Sigmoid colon (tissue), 7 donors: Measurements from ENCODE around the gene ZBTB3. TPM values are rescaled to one million over a fixed set of nuclear protein-coding genes. Genes with fewer than 3 reads are reported as not detected.
A peak's percentile ranks its signal among the peaks of the same experiment; 100 is the strongest.

Source experiments
- DNase-seq: peaks from one replicate; pipeline ENCODE4 v3.0.0-alpha.2; 2019
- H3K27ac ChIP-seq, 4 donors: fragments of 200-600 bp; sonication (generic); one replicate each; pipeline ENCODE4 v1.5.1; 2016 to 2019; ENCODE audit warnings: mild to moderate bottlenecking in 1 of 4
- H3K27me3 ChIP-seq, 3 donors: fragments of 200-600 bp; sonication (generic); one replicate each; pipeline ENCODE4 v1.5.1; 2019; ENCODE audit warnings: mild to moderate bottlenecking in 1 of 3
- H3K36me3 ChIP-seq, 4 donors: fragments of 200-600 bp; sonication (generic); one replicate each; pipeline ENCODE4 v1.5.1; 2016 to 2019
- H3K4me1 ChIP-seq, 4 donors: fragments of 200-600 bp; sonication (generic); one replicate each; pipeline ENCODE4 v1.5.1; 2017 to 2019
- H3K4me3 ChIP-seq, 4 donors: fragments of 200-600 bp; sonication (generic); one replicate each; pipeline ENCODE4 v1.5.1; 2017 to 2019; ENCODE audit warnings: mild to moderate bottlenecking in 2 of 4, moderate library complexity in 1 of 4
- H3K9me3 ChIP-seq, 4 donors: fragments of 200-600 bp in 3 of 4; sonication (generic) in 3 of 4; one replicate each; pipeline versions ENCODE4 v1.5.1 to v1.6.1; 2013 to 2019
- EP300 ChIP-seq, 4 donors: sonication (generic); formaldehyde crosslinking; IDR thresholded peaks; one replicate each; pipeline ENCODE4 v1.6.1; 2017; ENCODE audit warnings: antibody characterized with exemption in 4 of 4
- POLR2A ChIP-seq, 2 donors: fragments of 450-650 bp; IDR thresholded peaks; one replicate each; pipeline ENCODE4 v1.6.1; 2016; ENCODE audit warnings: antibody characterized with exemption in 2 of 2, mild to moderate bottlenecking in 2 of 2, moderate library complexity in 2 of 2
- POLR2AphosphoS5 ChIP-seq, 4 donors: sonication (generic); formaldehyde crosslinking; IDR thresholded peaks; one replicate each; pipeline ENCODE4 v1.6.1; 2017; ENCODE audit warnings: antibody characterized with exemption in 4 of 4
- WGBS, 2 donors: extraction: QIAGEN DNeasy Blood & Tissue Kit; methylation state at CpG; one replicate each; pipeline ENCODE4 v1.1.7; 2013; 5-methylcytosine and 5-hydroxymethylcytosine counted together
- intact Hi-C: fragments of 100-400 bp; cut with DNase I; formaldehyde crosslinking; loops from one replicate; pipeline ENCODE4 v1.15.1; 2023
- polyA plus RNA-seq, 3 donors: library from polyadenylated mRNA; stranded (reverse); fragments of 200-250 nt; gene quantifications; one replicate each; pipeline ENCODE4 v1.2.3, GENCODE V29; 2013
- total RNA-seq, 4 donors: library from RNA; depleted of rRNA; stranded (reverse); fragments of >200 nt; gene quantifications; one replicate each; pipeline ENCODE4 v1.1.0, GENCODE V29; 2016
- TF ChIP-seq, protein P1 (sequence below), 4 experiments: fragments of 450-650 bp in 3 of 4; fragments of 200-600 bp in 1 of 4; IDR thresholded peaks; one replicate each; pipeline ENCODE4 v1.5.1; 2016 to 2019; ENCODE audit warnings: antibody characterized with exemption in 4 of 4, mild to moderate bottlenecking in 3 of 4, moderate library complexity in 2 of 4
- donor health status: healthy with polysubstance abuse.
- donor health status: Bipolar disorder and iron deficiency.
- donor health status: healthy.

The ZBTB3 gene
- total and polyA plus RNA-seq, 7 donors = 1.2 to 12.1 (median 6.6) TPM

- Histone ChIP-seq H3K9me3 (no peaks in the 10 kb centered on the region), H3K4me1 (peaks cover 0 to 29% (median 24%) of the 10 kb centered on the region in 4 donors), H3K4me3 (no peak overlapping the region), H3K27ac (no peak overlapping the region), H3K36me3 (peaks cover 52 to 87% (median 64%) of the 10 kb centered on the region in 4 donors), H3K27me3 (no peaks in the 10 kb centered on the region)
- TF ChIP-seq POLR2AphosphoS5 (IDR thresholded peaks at IDR 0.05) = no peak
- TF ChIP-seq, protein P1, sequence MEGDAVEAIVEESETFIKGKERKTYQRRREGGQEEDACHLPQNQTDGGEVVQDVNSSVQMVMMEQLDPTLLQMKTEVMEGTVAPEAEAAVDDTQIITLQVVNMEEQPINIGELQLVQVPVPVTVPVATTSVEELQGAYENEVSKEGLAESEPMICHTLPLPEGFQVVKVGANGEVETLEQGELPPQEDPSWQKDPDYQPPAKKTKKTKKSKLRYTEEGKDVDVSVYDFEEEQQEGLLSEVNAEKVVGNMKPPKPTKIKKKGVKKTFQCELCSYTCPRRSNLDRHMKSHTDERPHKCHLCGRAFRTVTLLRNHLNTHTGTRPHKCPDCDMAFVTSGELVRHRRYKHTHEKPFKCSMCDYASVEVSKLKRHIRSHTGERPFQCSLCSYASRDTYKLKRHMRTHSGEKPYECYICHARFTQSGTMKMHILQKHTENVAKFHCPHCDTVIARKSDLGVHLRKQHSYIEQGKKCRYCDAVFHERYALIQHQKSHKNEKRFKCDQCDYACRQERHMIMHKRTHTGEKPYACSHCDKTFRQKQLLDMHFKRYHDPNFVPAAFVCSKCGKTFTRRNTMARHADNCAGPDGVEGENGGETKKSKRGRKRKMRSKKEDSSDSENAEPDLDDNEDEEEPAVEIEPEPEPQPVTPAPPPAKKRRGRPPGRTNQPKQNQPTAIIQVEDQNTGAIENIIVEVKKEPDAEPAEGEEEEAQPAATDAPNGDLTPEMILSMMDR (IDR thresholded peaks at IDR 0.05) = no peak
- 93 to 94% methylated on average over 8 of the region's 8 CpGs for WGBS, 2 donors
- DNase-seq = no peak
- intact Hi-C loops = loop anchor here (5.0 kb wide), 1 partner anchor 38 kb away; the partner anchor contains the start of genes STX5 and TEX54
Measured at GRCh38 chr11:62794201-62794775, 40.3 kb upstream of the ZBTB3 start.

DNA sequence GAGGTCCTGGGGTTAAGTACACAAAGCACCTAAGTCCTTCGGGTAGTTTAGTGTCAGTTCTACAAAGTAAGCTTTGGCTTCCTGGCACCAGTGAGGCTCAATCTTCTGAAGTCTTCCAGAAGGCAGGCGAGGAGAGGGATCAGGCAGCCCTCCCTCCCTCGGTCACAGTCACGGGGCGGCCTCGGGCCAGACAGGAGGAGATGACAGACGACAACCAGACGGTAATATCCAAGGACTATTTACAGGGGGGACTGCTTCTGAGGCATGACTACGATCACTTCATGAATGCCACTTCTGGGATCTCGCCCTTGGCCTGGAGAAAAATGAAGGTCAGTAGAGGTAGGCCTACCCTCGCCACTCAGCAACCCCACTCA, 38.2 kb upstream of the ZBTB3 start:
- H3K27me3 ChIP-seq = no peaks in the 10 kb centered on the region
- peaks cover 40 to 72% (median 47%) of the 10 kb centered on the region in 4 donors for H3K36me3 ChIP-seq
- no peak for TF ChIP-seq EP300 (IDR thresholded peaks at IDR 0.05)
- no peak for TF ChIP-seq POLR2A (IDR thresholded peaks at IDR 0.05)
- TF ChIP-seq POLR2AphosphoS5 (IDR thresholded peaks at IDR 0.05) = no peak
- intact Hi-C loops = loop anchor here (5.0 kb wide), 1 partner anchor 40 kb away; the partner anchor contains the start of genes STX5 and TEX54
- peak overlapping the region; percentile 72 to 97 (median 76) for H3K4me3 ChIP-seq
- DNase-seq = peak; percentile 81
- 29 to 30% methylated on average over 11 of the region's 11 CpGs for WGBS, 2 donors
- no peaks in the 10 kb centered on the region for H3K9me3 ChIP-seq
- H3K27ac ChIP-seq = peak overlapping the region; percentile 83 to 90 (median 87)
- peaks cover 0 to 44% (median 38%) of the 10 kb centered on the region in 4 donors for H3K4me1 ChIP-seq

DNA sequence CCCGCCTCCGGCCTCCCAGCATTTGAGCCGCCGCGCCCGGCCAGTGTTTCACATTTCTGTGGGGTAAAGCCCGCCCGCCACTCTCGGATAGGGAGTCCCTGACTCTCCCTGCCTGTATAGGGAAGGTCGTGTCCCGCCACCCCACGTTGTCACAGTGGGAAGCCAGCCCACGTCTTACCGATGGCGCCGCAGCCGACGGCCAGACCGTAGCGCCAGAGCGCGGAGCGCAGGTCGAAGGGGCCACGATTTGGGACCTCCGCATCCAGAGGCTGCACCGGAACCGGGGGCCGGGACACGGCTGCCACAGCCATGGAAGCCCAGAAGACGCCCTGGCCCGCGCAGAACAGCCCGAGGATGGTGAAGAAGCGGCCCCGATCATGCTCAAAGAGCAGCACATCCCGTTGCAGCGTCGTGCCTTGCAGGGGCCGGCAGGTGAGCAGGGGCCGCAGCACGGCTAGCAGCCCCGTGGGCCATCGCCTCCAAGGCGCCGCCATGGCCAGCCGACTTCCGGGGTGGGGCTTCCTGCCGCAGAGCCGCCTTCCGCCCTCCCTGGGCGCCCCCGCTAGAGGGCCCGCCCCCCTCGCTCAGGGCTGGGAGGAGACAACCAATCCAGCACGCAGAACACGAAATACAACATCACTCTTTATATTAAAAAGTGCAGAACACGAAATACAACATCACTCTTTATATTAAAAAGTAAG, 37.7 kb upstream of the ZBTB3 start, which contains the start of gene TMEM223:
TSS of gene TMEM223 (minus strand) at position 506 of the 701 bp plus-strand sequence. CDS start at position 494, 12 bp downstream.
- Histone ChIP-seq H3K4me3 (peak within 1 kb of the TSS; percentile 72 to 97 (median 76)), H3K4me1 (peaks cover 0 to 44% (median 38%) of the 10 kb centered on the region in 4 donors), H3K36me3 (peaks cover 35 to 67% (median 41%) of the 10 kb centered on the region in 4 donors), H3K27ac (peak within 1 kb of the TSS; percentile 83 to 90 (median 87)), H3K27me3 (no peaks in the 10 kb centered on the region), H3K9me3 (no peaks in the 10 kb centered on the region)
- intact Hi-C loops = loop anchor here (5.0 kb wide), 1 partner anchor 41 kb away; the partner anchor contains the start of genes STX5 and TEX54
- DNase-seq = peak; percentile 94
- WGBS, 2 donors = 0 to 1% methylated on average over 58 of the region's 58 CpGs
- TF ChIP-seq EP300 (IDR thresholded peaks at IDR 0.05) (no peak), POLR2AphosphoS5 (IDR thresholded peaks at IDR 0.05) (peak; percentile 70 to 95 (median 86)), POLR2A (IDR thresholded peaks at IDR 0.05) (peak; percentile 70 to 81)
- TF ChIP-seq, protein P1 (IDR thresholded peaks at IDR 0.05) = no peak

GRCh38 chr11:62789576-62789975, 35.6 kb upstream of the ZBTB3 start:
- Histone ChIP-seq H3K4me3 (no peak overlapping the region), H3K9me3 (no peaks in the 10 kb centered on the region), H3K36me3 (peaks cover 15 to 46% (median 21%) of the 10 kb centered on the region in 4 donors), H3K27me3 (no peaks in the 10 kb centered on the region), H3K4me1 (peaks cover 0 to 53% (median 47%) of the 10 kb centered on the region in 4 donors), H3K27ac (no peak overlapping the region)
- WGBS, 2 donors = 59 to 76% methylated on average over 3 of the region's 3 CpGs
- TF ChIP-seq, protein P1 (IDR thresholded peaks at IDR 0.05) = no peak
- TF ChIP-seq POLR2A (IDR thresholded peaks at IDR 0.05) (no peak), EP300 (IDR thresholded peaks at IDR 0.05) (no peak), POLR2AphosphoS5 (IDR thresholded peaks at IDR 0.05) (no peak)
- DNase-seq = no peak
- intact Hi-C loops = loop anchor here (5.0 to 10.0 kb wide), 2 partner anchors 53 to 975 kb away; partner anchors contain the start of gene ZFTA

DNA sequence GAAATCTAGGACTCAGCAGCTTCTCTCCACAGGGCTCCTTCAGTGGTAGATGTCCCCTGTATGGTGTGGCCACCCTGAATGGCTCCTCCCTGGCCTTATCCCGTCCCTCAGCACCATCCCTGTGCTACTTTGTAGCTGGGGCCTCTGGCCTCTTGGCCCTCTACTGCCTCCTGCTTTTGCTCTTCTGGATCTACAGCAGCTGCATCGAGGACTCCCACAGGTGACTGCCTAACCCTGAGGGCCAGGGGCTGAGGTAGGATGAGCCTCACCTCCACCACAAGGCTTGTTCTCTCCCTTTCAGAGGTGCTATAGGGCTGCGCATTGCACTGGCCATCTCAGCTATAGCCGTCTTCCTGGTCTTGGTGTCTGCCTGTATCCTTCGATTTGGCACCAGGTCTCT, 35.0 kb upstream of the ZBTB3 start:
- H3K9me3 ChIP-seq = no peaks in the 10 kb centered on the region
- peaks cover 0 to 53% (median 47%) of the 10 kb centered on the region in 4 donors for H3K4me1 ChIP-seq
- no peak overlapping the region for H3K4me3 ChIP-seq
- WGBS, 2 donors = 69 to 82% methylated on average over 5 of the region's 5 CpGs
- H3K27me3 ChIP-seq = no peaks in the 10 kb centered on the region
- peaks cover 9 to 40% (median 15%) of the 10 kb centered on the region in 4 donors for H3K36me3 ChIP-seq
- DNase-seq = no peak
- H3K27ac ChIP-seq = peak overlapping the region in 1 of 4 donors; percentile 99
- intact Hi-C loops = loop anchor here (5.0 to 10.0 kb wide), 2 partner anchors 53 to 976 kb away; partner anchors contain the start of gene ZFTA
- TF ChIP-seq POLR2A (IDR thresholded peaks at IDR 0.05) (no peak), POLR2AphosphoS5 (IDR thresholded peaks at IDR 0.05) (no peak), EP300 (IDR thresholded peaks at IDR 0.05) (no peak)
- TF ChIP-seq, protein P1 (IDR thresholded peaks at IDR 0.05) = no peak
